CD4-positive, alpha-beta T cell (primary cell): ENCODE data around the gene XIRP1. TPM values are rescaled to one million over a fixed set of nuclear protein-coding genes. Genes with fewer than 3 reads are reported as not detected.

Experiments
- ATAC-seq: fragments of 200-7000 bp; cut with Tn5 transposase; one replicate; pipeline ENCODE4 v1.10.0; 2022; ENCODE audit warnings: mild to moderate bottlenecking; ENCODE audit not compliant: poor library complexity
- CTCF ChIA-PET: fragments of 350-600 bp; sonication (Branson Sonifier 250); formaldehyde crosslinking; loops from one replicate; lab custom pipeline; 2021; ENCODE audit warnings: antibody characterized with exemption, inconsistent platforms; lab: Charles Lee
- POLR2A ChIA-PET: fragments of 350-600 bp; sonication (Branson Sonifier 250); formaldehyde crosslinking; loops from one replicate; lab custom pipeline; 2021; ENCODE audit warnings: antibody characterized with exemption, inconsistent platforms; lab: Charles Lee
- DNase-seq, 14 experiments: peaks; one replicate each; pipeline ENCODE4 v3.0.0-alpha.2; 2013 to 2020; ENCODE audit warnings: mixed read lengths in 2 of 14
- H3K27ac ChIP-seq, 2 donors: one replicate each; pipeline versions ENCODE4 v1.5.1 to v1.7.0; 2013; ENCODE audit warnings: low read length in 2 of 2, low read depth in 1 of 2, mild to moderate bottlenecking in 1 of 2
- H3K27me3 ChIP-seq, 2 experiments: 1 replicate in 1 of 2; 2 replicates in 1 of 2; pipeline versions ENCODE4 v1.6.1 to v1.7.0; 2013; ENCODE audit warnings: low read length in 2 of 2, control low read depth in 1 of 2, mild to moderate bottlenecking in 1 of 2, moderate library complexity in 1 of 2; ENCODE audit not compliant: insufficient read depth in 2 of 2, control insufficient read depth in 1 of 2
- H3K36me3 ChIP-seq: one replicate; pipeline ENCODE4 v1.6.1; 2013; ENCODE audit warnings: low read length, control low read depth; ENCODE audit not compliant: insufficient read depth
- H3K4me1 ChIP-seq: one replicate; pipeline ENCODE4 v1.6.1; 2013; ENCODE audit warnings: low read length, control low read depth; ENCODE audit not compliant: insufficient read depth
- H3K4me3 ChIP-seq: one replicate; pipeline ENCODE4 v1.5.1; 2013; ENCODE audit warnings: mild to moderate bottlenecking, low read length, moderate library complexity
- H3K9me3 ChIP-seq, 2 experiments: 1 replicate in 1 of 2; 2 replicates in 1 of 2; pipeline versions ENCODE4 v1.6.1 to v1.7.0; 2013; ENCODE audit warnings: low read length in 2 of 2, mild to moderate bottlenecking in 2 of 2, control low read depth in 1 of 2, moderate library complexity in 1 of 2; ENCODE audit not compliant: control insufficient read depth in 1 of 2, insufficient read depth in 1 of 2
- H3K27ac Mint-ChIP-seq: one replicate; pipeline ENCODE4 v1.8.0; 2020; ENCODE audit warnings: mixed read lengths
- H3K27me3 Mint-ChIP-seq: one replicate; pipeline ENCODE4 v1.8.0; 2021; ENCODE audit warnings: mixed read lengths
- H3K36me3 Mint-ChIP-seq: one replicate; pipeline ENCODE4 v1.8.0; 2021; ENCODE audit warnings: low read depth, mixed read lengths
- H3K4me1 Mint-ChIP-seq: one replicate; pipeline ENCODE4 v1.8.0; 2021; ENCODE audit warnings: low read depth, mixed read lengths
- H3K4me3 Mint-ChIP-seq: one replicate; pipeline ENCODE4 v1.8.0; 2020; ENCODE audit warnings: mild to moderate bottlenecking, mixed read lengths
- H3K9me3 Mint-ChIP-seq: one replicate; pipeline ENCODE4 v1.8.0; 2020; ENCODE audit warnings: mixed read lengths
- CTCF ChIP-seq: fragments of 200-600 bp; IDR thresholded peaks from one replicate; pipeline ENCODE4 v1.8.0; 2022; ENCODE audit warnings: antibody characterized with exemption, mild to moderate bottlenecking
- intact Hi-C, 2 experiments: fragments of 100-400 bp; cut with DNase I in 1 of 2; cut with micrococcal nuclease in 1 of 2; formaldehyde crosslinking; loops; one replicate each; pipeline versions ENCODE4 v1.15.1 to v1.9.0; 2023 to 2025; cut with DNase I, micrococcal nuclease
- total RNA-seq, 174 experiments: library from RNA in 2 of 174; stranded (reverse) in 2 of 174; gene quantifications; one replicate each; pipeline ENCODE4 v1.2.3 and lab custom pipeline; 2021 to 2026

Gene XIRP1
- total RNA-seq, 2 experiments from 2014 or later, result not detected

DNA sequence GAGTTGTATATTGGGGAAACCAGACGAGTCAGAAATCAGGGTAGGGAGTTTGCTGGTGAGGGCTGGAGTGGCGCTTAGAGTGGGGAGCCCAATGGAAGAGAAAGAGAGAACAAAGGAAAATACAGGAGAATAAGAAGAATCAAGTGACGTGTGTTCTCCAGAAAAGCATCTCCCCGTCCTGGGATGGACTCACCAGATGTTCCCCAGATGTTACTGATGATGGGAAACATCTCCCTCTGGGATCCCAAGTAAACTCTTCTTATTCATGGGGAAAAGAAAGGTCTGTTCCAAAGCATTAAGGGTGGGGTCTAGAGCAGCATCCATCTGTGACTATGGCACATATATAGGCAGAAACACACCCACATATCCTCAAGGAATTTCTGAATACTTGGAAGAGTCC is 36.0 kb downstream of the XIRP1 start:
- H3K27ac Mint-ChIP-seq, result peak overlapping the region; percentile 93
- CTCF ChIA-PET, result interaction anchor here (0.6 to 1.4 kb wide), 3 partner anchors 9 to 55 kb away, joined by 3 to 4 read pairs (median 3); no protein-coding TSS in a partner anchor
- ATAC-seq, result no peak

DNA sequence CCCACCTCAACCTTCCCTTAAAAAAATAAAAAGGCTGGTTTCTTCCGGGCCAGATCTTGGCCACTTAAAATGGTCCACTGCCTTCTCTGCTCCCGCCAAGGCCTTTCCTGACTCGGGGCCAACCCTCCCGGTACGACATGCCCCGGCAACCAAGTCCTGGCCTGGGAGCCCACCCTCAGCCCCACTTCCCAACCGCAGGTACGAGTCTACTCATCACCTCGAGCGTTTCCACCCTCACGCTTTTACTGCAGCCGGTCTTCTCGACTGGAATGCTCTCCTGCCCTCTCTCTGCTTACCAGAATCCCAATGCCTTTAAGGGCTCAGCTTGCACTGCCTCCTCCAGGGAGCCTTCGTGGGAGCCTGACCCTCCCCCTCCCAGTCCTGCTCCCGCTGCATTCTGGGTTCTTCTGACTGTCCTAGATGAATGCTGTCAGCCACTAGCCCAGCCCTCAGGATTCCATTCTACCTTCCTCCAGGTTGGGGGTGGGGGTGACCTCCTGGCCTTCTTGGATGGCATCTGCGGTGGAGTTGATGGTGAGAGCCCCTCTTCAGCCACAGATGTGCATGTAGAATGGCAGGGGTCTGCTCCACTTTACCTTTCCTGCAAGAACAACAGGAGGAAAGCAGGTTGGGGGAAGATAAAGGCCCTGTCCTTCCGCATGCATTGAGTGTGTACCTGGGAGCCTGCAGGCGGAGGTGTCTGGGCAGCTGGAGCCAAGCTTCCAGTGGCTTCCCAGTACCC is 37.9 kb downstream of the XIRP1 start:
- no peak for ATAC-seq
- no peak for TF ChIP-seq CTCF
- CTCF ChIA-PET, result interaction anchor here (0.7 kb wide), 1 partner anchor 46 kb away, joined by 3 read pairs; no protein-coding TSS in a partner anchor

More for the DNA sequence above, 36.0 kb downstream of the XIRP1 start:
- no peaks in the 10 kb centered on the region for H3K27me3 ChIP-seq
- H3K9me3 Mint-ChIP-seq, result no peaks in the 10 kb centered on the region
- intact Hi-C loops, result no loop called here
- H3K27me3 Mint-ChIP-seq, result peaks cover 4% of the 10 kb centered on the region
- DNase-seq, result no peak
- peaks cover 11% of the 10 kb centered on the region for H3K36me3 Mint-ChIP-seq
- peak overlapping the region; percentile 46 for H3K4me3 Mint-ChIP-seq
- H3K4me1 ChIP-seq, result peaks cover 23% of the 10 kb centered on the region
- no peak overlapping the region for H3K27ac ChIP-seq
- peaks cover 19% of the 10 kb centered on the region for H3K4me1 Mint-ChIP-seq
- H3K9me3 ChIP-seq, result no peaks in the 10 kb centered on the region
- POLR2A ChIA-PET, result interaction anchor here (0.9 kb wide), 1 partner anchor 9 kb away, joined by 3 read pairs; no protein-coding TSS in a partner anchor
- no peaks in the 10 kb centered on the region for H3K36me3 ChIP-seq
- H3K4me3 ChIP-seq, result no peak overlapping the region
- TF ChIP-seq CTCF, result no peak

GRCh38 chr3:39153977-39154279 is 38.5 kb downstream of the XIRP1 start:
- CTCF ChIA-PET, result no interaction called here
- Histone ChIP-seq H3K27me3 (no peaks in the 10 kb centered on the region), H3K27ac (peak overlapping the region; percentile 71 to 96), H3K4me1 (peaks cover 47% of the 10 kb centered on the region), H3K4me3 (peak overlapping the region; percentile 49), H3K36me3 (no peaks in the 10 kb centered on the region), H3K9me3 (no peaks in the 10 kb centered on the region)
- peaks cover 19% of the 10 kb centered on the region for H3K36me3 Mint-ChIP-seq
- POLR2A ChIA-PET, result no interaction called here
- intact Hi-C loops, result loop anchor here in 1 of 2 experiments (1.0 kb wide), 1 partner anchor 24 kb away; no protein-coding TSS in a partner anchor
- DNase-seq (no peak), ATAC-seq (no peak)
- no peak for TF ChIP-seq CTCF
- H3K27ac Mint-ChIP-seq, result peak overlapping the region; percentile 93
- peaks cover 4% of the 10 kb centered on the region for H3K27me3 Mint-ChIP-seq
- H3K4me1 Mint-ChIP-seq, result peaks cover 44% of the 10 kb centered on the region
- peak overlapping the region; percentile 92 for H3K4me3 Mint-ChIP-seq
- no peaks in the 10 kb centered on the region for H3K9me3 Mint-ChIP-seq

More for the DNA sequence above, 37.9 kb downstream of the XIRP1 start:
- no peaks in the 10 kb centered on the region for H3K27me3 ChIP-seq
- H3K27me3 Mint-ChIP-seq, result peaks cover 4% of the 10 kb centered on the region
- no peak overlapping the region for H3K27ac ChIP-seq
- H3K4me3 ChIP-seq, result no peak overlapping the region
- intact Hi-C loops, result loop anchor here in 1 of 2 experiments (1.0 kb wide), 1 partner anchor 24 kb away; no protein-coding TSS in a partner anchor
- H3K4me1 Mint-ChIP-seq, result peaks cover 39% of the 10 kb centered on the region
- H3K9me3 ChIP-seq, result no peaks in the 10 kb centered on the region
- peak in 1 of 14 experiments; percentile 13 for DNase-seq
- H3K27ac Mint-ChIP-seq, result peak overlapping the region; percentile 93
- H3K4me1 ChIP-seq, result peaks cover 42% of the 10 kb centered on the region
- no peaks in the 10 kb centered on the region for H3K9me3 Mint-ChIP-seq
- no peaks in the 10 kb centered on the region for H3K36me3 ChIP-seq
- POLR2A ChIA-PET, result no interaction called here
- H3K36me3 Mint-ChIP-seq, result peaks cover 19% of the 10 kb centered on the region
- peak overlapping the region; percentile 92 for H3K4me3 Mint-ChIP-seq
